Body of pancreas (tissue), 4 donors: ENCODE measurements around the gene GEMIN5.

Experiments
- POLR2A ChIP-seq, 3 donors: fragments of 450-650 bp; IDR thresholded peaks; one replicate each; pipeline ENCODE4 v1.6.1; 2016; ENCODE audit warnings: antibody characterized with exemption in 3 of 3, mild to moderate bottlenecking in 2 of 3
- TF ChIP-seq, protein P1 (sequence below), 7 experiments: fragments of 450-650 bp in 4 of 7; fragments of 200-600 bp in 3 of 7; sonication (generic) in 3 of 7; IDR thresholded peaks; one replicate each; pipeline ENCODE4 v1.5.1; 2016 to 2019; ENCODE audit warnings: antibody characterized with exemption in 7 of 7

DNA sequence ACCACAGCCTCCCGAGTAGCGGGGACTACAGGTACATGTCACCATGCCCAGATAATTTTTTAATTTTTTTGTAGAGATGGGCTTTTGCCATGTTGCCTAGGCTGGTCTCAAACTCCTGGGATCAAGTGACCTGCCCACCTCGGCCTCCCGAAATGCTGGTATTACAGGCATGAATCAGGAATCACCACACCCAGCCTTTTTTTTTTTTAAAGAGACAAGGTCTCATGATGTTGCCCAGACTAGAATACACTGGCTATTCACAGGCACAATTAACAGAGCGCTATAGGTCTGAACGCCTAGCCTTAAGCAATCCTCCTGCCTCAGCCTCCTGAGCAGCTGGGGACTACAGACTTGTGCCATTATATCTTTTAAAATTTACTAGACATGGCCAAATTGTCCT, 36.1 kb downstream of the GEMIN5 start:
- no peak for TF ChIP-seq POLR2A (IDR thresholded peaks at IDR 0.05)
- TF ChIP-seq, protein P1, sequence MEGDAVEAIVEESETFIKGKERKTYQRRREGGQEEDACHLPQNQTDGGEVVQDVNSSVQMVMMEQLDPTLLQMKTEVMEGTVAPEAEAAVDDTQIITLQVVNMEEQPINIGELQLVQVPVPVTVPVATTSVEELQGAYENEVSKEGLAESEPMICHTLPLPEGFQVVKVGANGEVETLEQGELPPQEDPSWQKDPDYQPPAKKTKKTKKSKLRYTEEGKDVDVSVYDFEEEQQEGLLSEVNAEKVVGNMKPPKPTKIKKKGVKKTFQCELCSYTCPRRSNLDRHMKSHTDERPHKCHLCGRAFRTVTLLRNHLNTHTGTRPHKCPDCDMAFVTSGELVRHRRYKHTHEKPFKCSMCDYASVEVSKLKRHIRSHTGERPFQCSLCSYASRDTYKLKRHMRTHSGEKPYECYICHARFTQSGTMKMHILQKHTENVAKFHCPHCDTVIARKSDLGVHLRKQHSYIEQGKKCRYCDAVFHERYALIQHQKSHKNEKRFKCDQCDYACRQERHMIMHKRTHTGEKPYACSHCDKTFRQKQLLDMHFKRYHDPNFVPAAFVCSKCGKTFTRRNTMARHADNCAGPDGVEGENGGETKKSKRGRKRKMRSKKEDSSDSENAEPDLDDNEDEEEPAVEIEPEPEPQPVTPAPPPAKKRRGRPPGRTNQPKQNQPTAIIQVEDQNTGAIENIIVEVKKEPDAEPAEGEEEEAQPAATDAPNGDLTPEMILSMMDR (IDR thresholded peaks at IDR 0.05), result no peak
